ENCODE results near the gene AVPR1A.

Gene AVPR1A

GRCh38 chr12:63093084-63093483 is 57.9 kb downstream of the AVPR1A start:
- no peak for DNase-seq
